H9 (cell line): Measurements from ENCODE around the gene NADSYN1. TPM values are rescaled to one million over a fixed set of nuclear protein-coding genes. Genes with fewer than 3 reads are reported as not detected.

Experiments used
- DNase-seq: peaks from one replicate; pipeline ENCODE4 v3.0.0-alpha.2; 2017
- H2AFZ ChIP-seq: one replicate; pipeline ENCODE4 v1.6.1; 2013; ENCODE audit warnings: mild to moderate bottlenecking, low read length, control low read depth, moderate library complexity
- H2AK5ac ChIP-seq: 2 replicates; pipeline ENCODE4 v1.6.1; 2013; ENCODE audit warnings: low read length, control low read depth, mixed read lengths; ENCODE audit not compliant: insufficient read length
- H2BK120ac ChIP-seq: one replicate; pipeline ENCODE4 v1.6.1; 2013; ENCODE audit warnings: low read depth, mild to moderate bottlenecking, low read length, control low read depth, inconsistent platforms; ENCODE audit not compliant: poor library complexity, severe bottlenecking
- H2BK12ac ChIP-seq: 2 replicates; pipeline ENCODE4 v1.6.1; 2013; ENCODE audit warnings: low read length, control low read depth, mixed read lengths, low read depth; ENCODE audit not compliant: insufficient read length
- H2BK15ac ChIP-seq: 2 replicates; pipeline ENCODE4 v1.6.1; 2013; ENCODE audit warnings: low read depth, low read length, control low read depth
- H2BK20ac ChIP-seq: one replicate; pipeline ENCODE4 v1.6.1; 2013; ENCODE audit warnings: low read depth, mild to moderate bottlenecking, low read length, control low read depth, inconsistent platforms; ENCODE audit not compliant: poor library complexity, severe bottlenecking
- H2BK5ac ChIP-seq: 2 replicates; pipeline ENCODE4 v1.6.1; 2013; ENCODE audit warnings: low read length, control low read depth, mixed read lengths; ENCODE audit not compliant: insufficient read length
- H3K14ac ChIP-seq: 2 replicates; pipeline ENCODE4 v1.6.1; 2013; ENCODE audit warnings: low read length, control low read depth; ENCODE audit not compliant: insufficient read depth
- H3K18ac ChIP-seq: 2 replicates; pipeline ENCODE4 v1.6.1; 2013; ENCODE audit warnings: low read depth, mild to moderate bottlenecking, mixed read lengths, low read length, control low read depth; ENCODE audit not compliant: insufficient read length
- H3K23ac ChIP-seq: 2 replicates; pipeline ENCODE4 v1.6.1; 2013; ENCODE audit warnings: low read length, control low read depth, mixed read lengths, low read depth; ENCODE audit not compliant: insufficient read length
- H3K23me2 ChIP-seq: 2 replicates; pipeline ENCODE4 v1.6.1; 2013; ENCODE audit warnings: low read depth, mild to moderate bottlenecking, mixed read lengths, low read length, control low read depth; ENCODE audit not compliant: insufficient read length, poor library complexity, severe bottlenecking
- H3K27ac ChIP-seq: 2 replicates; pipeline ENCODE4 v1.5.1; 2013; ENCODE audit warnings: low read length, control low read depth, mixed read lengths, low read depth; ENCODE audit not compliant: insufficient read length
- H3K27me3 ChIP-seq: 2 replicates; pipeline ENCODE4 v1.6.1; 2013; ENCODE audit warnings: low read length, control low read depth, inconsistent platforms; ENCODE audit not compliant: insufficient read depth
- H3K4ac ChIP-seq: 2 replicates; pipeline ENCODE4 v1.6.1; 2013; ENCODE audit warnings: low read depth, mild to moderate bottlenecking, control low read depth, inconsistent platforms, low read length, moderate library complexity
- H3K4me1 ChIP-seq: 2 replicates; pipeline ENCODE4 v1.6.1; 2013; ENCODE audit warnings: low read length, control low read depth, inconsistent platforms; ENCODE audit not compliant: insufficient read depth
- H3K4me2 ChIP-seq: 2 replicates; pipeline ENCODE4 v1.6.1; 2013; ENCODE audit warnings: low read length, control low read depth, mixed read lengths; ENCODE audit not compliant: insufficient read length, insufficient read depth
- H3K56ac ChIP-seq: 2 replicates; pipeline ENCODE4 v1.6.1; 2013; ENCODE audit warnings: low read depth, mild to moderate bottlenecking, mixed read lengths, low read length, control low read depth; ENCODE audit not compliant: insufficient read length
- H3K79me1 ChIP-seq: 2 replicates; pipeline ENCODE4 v1.6.1; 2013; ENCODE audit warnings: low read depth, mild to moderate bottlenecking, moderate library complexity, low read length, control low read depth, inconsistent platforms; ENCODE audit not compliant: insufficient read depth, poor library complexity, severe bottlenecking
- H3K79me2 ChIP-seq: 2 replicates; pipeline ENCODE4 v1.6.1; 2013; ENCODE audit warnings: low read length, control low read depth, inconsistent platforms; ENCODE audit not compliant: insufficient read depth
- H3K9ac ChIP-seq: 2 replicates; pipeline ENCODE4 v1.6.1; 2013; ENCODE audit warnings: low read length, control low read depth, mixed read lengths; ENCODE audit not compliant: insufficient read length; ENCODE audit errors: extremely low read depth
- H3K9me3 ChIP-seq: one replicate; pipeline ENCODE4 v1.6.1; 2013; ENCODE audit warnings: low read depth, low read length, inconsistent platforms; ENCODE audit not compliant: control insufficient read depth
- H3T11ph ChIP-seq: one replicate; pipeline ENCODE4 v1.6.1; 2013; ENCODE audit warnings: mild to moderate bottlenecking, low read length, control low read depth, inconsistent platforms
- H4K20me1 ChIP-seq: one replicate; pipeline ENCODE4 v1.6.1; 2013; ENCODE audit not compliant: control insufficient read depth, insufficient read length, insufficient read depth
- H4K5ac ChIP-seq: 2 replicates; pipeline ENCODE4 v1.6.1; 2013; ENCODE audit warnings: low read depth, mild to moderate bottlenecking, mixed read lengths, low read length, control low read depth; ENCODE audit not compliant: insufficient read length
- H4K8ac ChIP-seq: replicated peaks from 2 replicates; pipeline ENCODE4 v1.6.1; 2013; ENCODE audit warnings: low read length, control low read depth, mixed read lengths, low read depth; ENCODE audit not compliant: insufficient read length
- H4K91ac ChIP-seq: 2 replicates; pipeline ENCODE4 v1.6.1; 2013; ENCODE audit warnings: low read depth, mild to moderate bottlenecking, moderate library complexity, mixed read lengths, low read length, control low read depth; ENCODE audit not compliant: insufficient read length
- H3K27ac Mint-ChIP-seq, 3 experiments: 2 replicates in 2 of 3; 3 replicates in 1 of 3; pipeline ENCODE4 v1.8.0; 2020 to 2021; ENCODE audit warnings: mixed read lengths in 3 of 3, mild to moderate bottlenecking in 1 of 3, moderate library complexity in 1 of 3
- H3K27me3 Mint-ChIP-seq: 2 replicates; pipeline ENCODE4 v1.8.0; 2021; ENCODE audit warnings: low read depth, mild to moderate bottlenecking, moderate library complexity, mixed read lengths
- H3K36me3 Mint-ChIP-seq, 3 experiments: 2 replicates in 2 of 3; 3 replicates in 1 of 3; pipeline ENCODE4 v1.8.0; 2020 to 2021; ENCODE audit warnings: low read depth in 3 of 3, mixed read lengths in 3 of 3; ENCODE audit not compliant: insufficient read depth in 1 of 3
- H3K4me1 Mint-ChIP-seq, 2 experiments: 2 replicates each; pipeline ENCODE4 v1.8.0; 2020; ENCODE audit warnings: mixed read lengths in 2 of 2
- H3K4me3 Mint-ChIP-seq, 2 experiments: 2 replicates in 1 of 2; 3 replicates in 1 of 2; pipeline ENCODE4 v1.8.0; 2020 to 2021; ENCODE audit warnings: mild to moderate bottlenecking in 2 of 2, mixed read lengths in 2 of 2, moderate library complexity in 1 of 2
- H3K9me3 Mint-ChIP-seq, 2 experiments: 2 replicates in 1 of 2; 3 replicates in 1 of 2; pipeline ENCODE4 v1.8.0; 2020; ENCODE audit warnings: mild to moderate bottlenecking in 2 of 2, mixed read lengths in 2 of 2, moderate library complexity in 1 of 2
- WGBS: extraction: QIAGEN DNeasy Blood & Tissue Kit; methylation state at CpG from one replicate; pipeline ENCODE4 v1.1.7; 2013; ENCODE audit warnings: missing lambda C conversion rate, low lambda C conversion rate, mixed read lengths; ENCODE audit not compliant: insufficient read length; ENCODE audit errors: extremely low coverage; 5-methylcytosine and 5-hydroxymethylcytosine counted together
- total RNA-seq: library from RNA; stranded (reverse); gene quantifications from 2 replicates; pipeline ENCODE4 v1.2.1, GENCODE V29; 2021
- TF ChIP-seq, protein P1 (sequence below): fragments of 200-600 bp; sonication (generic); conservative IDR thresholded peaks from 3 replicates; pipeline ENCODE4 v1.8.0; 2021; ENCODE audit warnings: antibody characterized with exemption, mild to moderate bottlenecking

The NADSYN1 gene
- total RNA-seq, 1 experiment from 2014 or later = 44.2 TPM

DNA sequence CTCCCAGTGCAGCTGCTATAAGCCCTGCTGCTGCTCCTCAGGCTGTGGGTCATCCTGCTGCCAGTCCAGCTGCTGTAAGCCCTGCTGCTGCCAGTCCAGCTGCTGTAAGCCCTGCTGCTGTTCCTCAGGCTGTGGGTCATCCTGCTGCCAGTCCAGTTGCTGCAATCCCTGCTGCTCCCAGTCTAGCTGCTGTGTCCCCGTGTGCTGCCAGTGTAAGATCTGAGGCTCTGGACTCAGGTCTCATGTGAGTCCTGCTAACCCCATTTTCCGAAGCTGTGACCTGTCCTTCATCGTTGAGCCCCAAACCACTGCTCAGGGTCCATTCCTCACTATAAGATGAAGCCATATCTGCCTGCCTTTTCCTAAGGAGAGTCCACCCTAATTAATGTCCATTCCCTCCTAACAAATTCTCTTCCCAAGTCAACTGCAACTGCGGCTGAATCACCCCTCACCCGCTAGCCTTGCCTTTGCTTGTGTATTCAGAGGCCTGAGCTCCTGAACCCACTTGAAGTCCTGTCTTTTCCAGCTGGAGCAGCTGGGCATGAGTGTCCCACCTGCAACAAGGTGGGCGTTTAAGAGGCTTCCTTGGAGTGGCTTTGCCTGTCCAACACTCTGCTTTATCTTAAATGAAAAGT, 74.7 kb downstream of the NADSYN1 start:
- H3K9ac ChIP-seq = no peak overlapping the region
- H2BK15ac ChIP-seq = no peak overlapping the region
- no peaks in the 10 kb centered on the region for H3K9me3 ChIP-seq
- H3T11ph ChIP-seq = no peak overlapping the region
- H3K14ac ChIP-seq = no peak overlapping the region
- no peak overlapping the region for H2AFZ ChIP-seq
- Mint-ChIP-seq H3K36me3 (no peaks in the 10 kb centered on the region), H3K9me3 (no peaks in the 10 kb centered on the region), H3K27me3 (peaks cover 8% of the 10 kb centered on the region), H3K4me1 (no peaks in the 10 kb centered on the region; a peak in 1 of 4 replicates), H3K27ac (peak overlapping the region in 1 of 3 experiments; percentile 71; a peak in 1 of 7 replicates), H3K4me3 (no peak overlapping the region)
- no peak overlapping the region for H2BK20ac ChIP-seq
- H3K4me1 ChIP-seq = no peaks in the 10 kb centered on the region
- TF ChIP-seq, protein P1, sequence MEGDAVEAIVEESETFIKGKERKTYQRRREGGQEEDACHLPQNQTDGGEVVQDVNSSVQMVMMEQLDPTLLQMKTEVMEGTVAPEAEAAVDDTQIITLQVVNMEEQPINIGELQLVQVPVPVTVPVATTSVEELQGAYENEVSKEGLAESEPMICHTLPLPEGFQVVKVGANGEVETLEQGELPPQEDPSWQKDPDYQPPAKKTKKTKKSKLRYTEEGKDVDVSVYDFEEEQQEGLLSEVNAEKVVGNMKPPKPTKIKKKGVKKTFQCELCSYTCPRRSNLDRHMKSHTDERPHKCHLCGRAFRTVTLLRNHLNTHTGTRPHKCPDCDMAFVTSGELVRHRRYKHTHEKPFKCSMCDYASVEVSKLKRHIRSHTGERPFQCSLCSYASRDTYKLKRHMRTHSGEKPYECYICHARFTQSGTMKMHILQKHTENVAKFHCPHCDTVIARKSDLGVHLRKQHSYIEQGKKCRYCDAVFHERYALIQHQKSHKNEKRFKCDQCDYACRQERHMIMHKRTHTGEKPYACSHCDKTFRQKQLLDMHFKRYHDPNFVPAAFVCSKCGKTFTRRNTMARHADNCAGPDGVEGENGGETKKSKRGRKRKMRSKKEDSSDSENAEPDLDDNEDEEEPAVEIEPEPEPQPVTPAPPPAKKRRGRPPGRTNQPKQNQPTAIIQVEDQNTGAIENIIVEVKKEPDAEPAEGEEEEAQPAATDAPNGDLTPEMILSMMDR = no peak
- no peak overlapping the region for H3K4ac ChIP-seq
- H3K23ac ChIP-seq = no peak overlapping the region
- no peaks in the 10 kb centered on the region for H3K79me2 ChIP-seq
- H3K79me1 ChIP-seq = no peaks in the 10 kb centered on the region
- H3K23me2 ChIP-seq = no peaks in the 10 kb centered on the region
- no peak overlapping the region for H3K4me2 ChIP-seq
- no peak overlapping the region for H2BK120ac ChIP-seq
- H2AK5ac ChIP-seq = no peak overlapping the region
- H3K56ac ChIP-seq = no peak overlapping the region
- no peak overlapping the region for H2BK5ac ChIP-seq
- DNase-seq = no peak
- no peak overlapping the region for H3K27ac ChIP-seq
- H4K91ac ChIP-seq = no peak overlapping the region
- H2BK12ac ChIP-seq = no peak overlapping the region
- H4K20me1 ChIP-seq = no peaks in the 10 kb centered on the region
- no peaks in the 10 kb centered on the region for H3K27me3 ChIP-seq
- H3K18ac ChIP-seq = no peak overlapping the region
- no peak overlapping the region for H4K5ac ChIP-seq
- WGBS = no CpG with 5 or more reads among the region's 6 CpGs
- no peak overlapping the region for H4K8ac ChIP-seq
